ENCODE results near the gene SUGP1.

Gene SUGP1

GRCh38 chr19:19338082-19338481 is 17.8 kb upstream of the SUGP1 start:
- DNase-seq = no peak

GRCh38 chr19:19337120-19337519 is 16.8 kb upstream of the SUGP1 start:
- DNase-seq = no peak

DNA sequence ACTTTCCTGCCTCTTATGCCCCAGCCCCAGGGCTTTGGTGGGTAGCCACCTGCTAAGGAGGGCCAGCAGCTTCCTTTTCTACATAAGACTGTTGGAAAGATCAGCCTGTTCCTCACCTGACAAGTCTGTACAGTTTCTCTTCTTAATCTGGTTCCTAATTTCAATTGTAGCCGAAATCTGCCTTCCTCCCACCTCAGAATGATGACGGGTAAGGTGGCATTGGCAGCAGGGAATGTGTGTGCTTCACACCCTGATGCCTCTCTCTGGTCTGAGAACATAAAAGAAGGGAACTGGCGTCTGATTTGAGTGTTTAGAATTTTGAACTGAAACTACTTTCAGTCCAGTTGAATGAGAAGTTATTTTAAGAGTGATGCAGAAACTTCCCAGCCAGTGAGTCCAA is 16.3 kb upstream of the SUGP1 start:
- no peak for DNase-seq

GRCh38 chr19:19335408-19336158 is 15.3 kb upstream of the SUGP1 start:
- no peak for DNase-seq

- DNase-seq = no peak
These were observed 14.7 kb upstream of the SUGP1 start for GRCh38 chr19:19334989-19335344.

DNA sequence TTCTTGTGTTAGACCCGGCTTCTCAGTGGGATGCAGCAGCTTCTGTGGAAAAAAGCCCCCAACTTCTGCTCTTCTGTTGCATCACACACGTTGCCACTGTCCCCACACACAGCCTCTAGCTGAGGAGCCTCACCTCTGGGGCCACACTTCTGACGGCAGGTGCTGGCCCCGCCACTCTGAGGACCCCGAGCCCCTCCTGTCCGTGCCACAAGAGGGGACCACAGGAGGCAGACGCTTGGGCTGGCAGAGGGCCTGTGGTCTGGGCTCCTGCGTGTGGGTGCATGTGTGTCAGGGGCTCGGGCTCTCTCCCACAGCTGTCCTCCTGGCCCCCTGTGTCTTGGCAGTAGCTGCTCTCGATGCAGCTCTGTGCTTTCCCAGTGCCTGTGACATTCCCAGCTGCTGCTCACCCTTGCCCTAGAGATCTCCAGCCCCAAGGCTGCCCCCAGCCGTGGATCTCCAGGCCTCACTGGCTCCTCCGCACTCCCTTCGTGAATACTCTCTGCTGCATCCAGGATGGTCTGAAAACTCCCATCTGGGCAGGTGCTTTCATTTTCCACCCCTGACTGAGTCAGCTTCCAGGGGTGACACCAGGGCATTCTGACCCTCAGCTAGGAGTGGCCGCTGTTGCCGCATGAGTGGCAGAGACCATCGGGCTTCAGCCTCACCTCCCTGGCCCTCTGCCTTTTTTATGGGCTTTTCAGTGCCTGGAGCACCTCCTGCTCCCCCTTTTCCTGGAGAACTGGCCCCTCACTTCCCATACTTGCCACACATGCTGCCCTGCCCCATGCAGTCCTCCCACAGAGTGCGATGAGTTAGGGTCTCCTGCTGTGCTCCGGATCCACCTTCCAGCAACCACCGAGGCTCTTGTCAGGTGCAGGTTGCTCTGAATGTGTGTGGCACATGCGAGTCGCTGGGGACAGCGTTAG is 14.0 kb upstream of the SUGP1 start:
- no peak for DNase-seq

GRCh38 chr19:19329126-19329525 is 8.8 kb upstream of the SUGP1 start:
- peak; percentile 25 for DNase-seq

DNA sequence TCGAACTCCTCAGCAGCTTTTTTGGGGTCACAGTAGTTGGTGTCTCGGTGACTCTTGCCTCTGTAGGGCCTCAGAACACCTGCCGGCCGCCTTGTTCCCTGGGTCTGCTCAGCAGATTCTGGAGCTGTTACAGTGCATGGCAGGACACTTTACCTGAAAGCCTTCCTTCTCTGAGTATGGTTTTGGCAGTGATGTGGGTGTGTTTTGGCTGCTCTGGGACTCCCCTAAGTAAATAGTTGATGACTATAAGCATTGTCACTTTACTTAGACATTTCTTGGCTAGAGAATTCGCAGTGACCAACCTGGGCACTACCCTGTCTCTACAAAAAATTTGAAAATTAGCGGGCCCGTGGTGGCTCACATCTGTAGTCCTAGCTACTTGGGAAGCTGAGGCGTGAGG is 7.4 kb upstream of the SUGP1 start:
- DNase-seq = no peak

GRCh38 chr19:19324059-19324770 is 3.9 kb upstream of the SUGP1 start:
- no peak for DNase-seq

GRCh38 chr19:19321141-19321577 is 850 bp upstream of the SUGP1 start:
- DNase-seq = no peak

- DNase-seq = peak; percentile 14
These were observed 463 bp downstream of the SUGP1 start for GRCh38 chr19:19319732-19320360.

- DNase-seq = no peak
These were observed 4.2 kb downstream of the SUGP1 start for GRCh38 chr19:19316082-19316481.

GRCh38 chr19:19315444-19315843 is 4.9 kb downstream of the SUGP1 start:
- DNase-seq = no peak

DNA sequence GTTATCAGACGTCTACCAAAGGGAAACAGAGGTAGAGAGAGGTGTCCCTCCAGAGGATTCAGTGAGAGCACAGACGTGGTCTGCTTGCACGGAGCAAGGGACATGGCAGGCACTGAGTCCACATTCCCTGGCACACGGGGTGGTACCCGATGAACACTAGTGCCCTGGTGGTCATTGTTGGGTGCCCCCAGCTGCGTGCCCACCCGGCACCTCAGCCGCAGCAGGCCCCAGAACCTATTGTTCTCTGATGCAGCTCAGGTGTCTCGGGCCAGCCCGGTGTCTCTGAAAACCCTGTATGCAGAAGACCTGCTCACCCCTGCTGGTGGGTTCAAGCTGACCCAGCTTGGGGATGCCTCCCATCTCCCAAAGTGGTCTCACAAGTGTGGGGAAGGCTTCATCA is 11.9 kb downstream of the SUGP1 start:
- DNase-seq = no peak

DNA sequence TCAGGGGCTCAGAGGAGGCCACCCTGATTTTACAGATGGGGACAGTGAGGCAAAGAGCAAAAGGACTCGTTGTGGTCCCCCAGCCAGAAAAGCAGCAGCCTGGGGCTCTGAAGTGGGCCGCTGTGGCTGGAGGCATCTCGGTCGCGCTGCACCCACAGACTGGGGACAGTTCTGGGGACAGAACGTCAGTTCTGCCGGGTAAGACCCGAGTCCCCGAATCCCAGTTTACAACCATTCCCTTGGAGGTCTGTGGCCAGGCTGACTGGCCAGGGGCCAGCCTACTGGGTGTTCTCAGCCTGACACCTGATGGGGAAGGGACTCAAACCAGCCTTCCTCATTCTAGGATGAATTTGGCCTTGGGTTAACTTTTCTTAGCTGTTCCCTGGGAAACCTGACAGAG is 14.1 kb downstream of the SUGP1 start:
- no peak for DNase-seq

GRCh38 chr19:19305696-19306095 is 14.6 kb downstream of the SUGP1 start:
- no peak for DNase-seq

- no peak for DNase-seq
These were observed 15.2 kb downstream of the SUGP1 start for GRCh38 chr19:19305066-19305465.

DNA sequence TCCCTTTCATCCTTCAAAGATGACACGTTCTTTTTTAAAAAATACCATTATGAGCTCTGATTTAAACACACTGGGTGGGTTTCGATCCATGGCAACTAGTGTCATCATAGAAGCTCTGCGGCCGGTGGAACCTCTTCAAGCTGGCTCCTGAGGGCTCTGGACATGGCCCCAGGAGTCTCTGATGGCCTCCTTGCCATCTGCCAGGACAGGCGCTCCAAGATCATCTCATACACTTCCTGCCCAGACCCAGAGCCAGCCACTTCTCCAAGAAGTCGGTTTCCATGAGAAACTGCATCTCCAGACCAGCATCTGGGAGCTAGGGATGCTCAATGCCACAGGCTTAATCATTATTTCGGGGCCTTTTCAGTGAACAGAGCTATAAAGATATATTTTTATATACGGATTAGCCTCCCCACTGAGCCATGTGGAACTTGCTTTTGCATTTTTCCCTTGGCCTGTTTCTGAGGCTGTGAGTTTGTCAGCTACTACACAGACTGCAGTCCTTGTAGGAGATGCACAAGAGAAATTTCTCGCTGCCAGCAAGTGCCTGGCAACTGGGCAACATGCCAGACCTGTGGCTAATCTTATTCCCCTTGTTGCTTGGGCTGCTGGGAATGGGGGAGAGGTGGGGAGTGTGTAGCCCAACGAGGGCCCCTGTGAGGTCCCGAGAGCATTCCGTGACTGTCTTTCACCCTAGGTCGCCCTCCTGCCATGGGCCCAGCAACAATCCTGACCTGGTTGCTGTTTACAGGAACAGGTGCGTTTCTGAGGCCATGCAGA is 15.9 kb downstream of the SUGP1 start:
- no peak for DNase-seq

DNA sequence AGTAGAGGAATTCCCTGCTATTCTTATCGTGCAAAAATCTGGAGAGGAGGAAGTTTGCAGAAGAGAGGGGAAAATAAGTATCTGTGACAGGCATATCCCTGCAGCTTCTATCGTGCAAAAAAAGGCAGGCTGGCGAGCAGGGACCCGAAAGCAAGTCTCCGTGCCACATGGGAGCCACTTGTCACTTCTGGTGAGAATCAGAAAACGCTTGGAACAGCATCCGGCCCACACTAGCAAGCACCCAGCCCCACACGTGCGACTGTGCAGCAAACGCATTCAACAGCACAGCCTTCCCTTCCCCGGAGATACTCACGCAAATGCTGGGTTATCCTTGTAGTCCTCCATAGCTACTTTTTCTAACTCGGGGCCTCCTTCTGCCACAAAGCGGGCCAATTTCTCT is 16.9 kb downstream of the SUGP1 start:
- DNase-seq = no peak

- DNase-seq = no peak
These were observed 19.7 kb downstream of the SUGP1 start for GRCh38 chr19:19300613-19301012.

GRCh38 chr19:19297759-19298158 is 22.6 kb downstream of the SUGP1 start:
- DNase-seq = no peak
